Smooth muscle cell of the brain vasculature (primary cell): ENCODE results near the gene STIM1.
"Not testable (repeated sequence)": the region's sequence is repeated elsewhere in the genome, so short reads cannot be mapped to it uniquely, and the experiment has no call there.

ENCODE experiments used
- DNase-seq: peaks from one replicate; pipeline ENCODE4 v3.0.0-alpha.2; 2012; ENCODE audit warnings: low read depth, low spot score

STIM1 gene

DNA sequence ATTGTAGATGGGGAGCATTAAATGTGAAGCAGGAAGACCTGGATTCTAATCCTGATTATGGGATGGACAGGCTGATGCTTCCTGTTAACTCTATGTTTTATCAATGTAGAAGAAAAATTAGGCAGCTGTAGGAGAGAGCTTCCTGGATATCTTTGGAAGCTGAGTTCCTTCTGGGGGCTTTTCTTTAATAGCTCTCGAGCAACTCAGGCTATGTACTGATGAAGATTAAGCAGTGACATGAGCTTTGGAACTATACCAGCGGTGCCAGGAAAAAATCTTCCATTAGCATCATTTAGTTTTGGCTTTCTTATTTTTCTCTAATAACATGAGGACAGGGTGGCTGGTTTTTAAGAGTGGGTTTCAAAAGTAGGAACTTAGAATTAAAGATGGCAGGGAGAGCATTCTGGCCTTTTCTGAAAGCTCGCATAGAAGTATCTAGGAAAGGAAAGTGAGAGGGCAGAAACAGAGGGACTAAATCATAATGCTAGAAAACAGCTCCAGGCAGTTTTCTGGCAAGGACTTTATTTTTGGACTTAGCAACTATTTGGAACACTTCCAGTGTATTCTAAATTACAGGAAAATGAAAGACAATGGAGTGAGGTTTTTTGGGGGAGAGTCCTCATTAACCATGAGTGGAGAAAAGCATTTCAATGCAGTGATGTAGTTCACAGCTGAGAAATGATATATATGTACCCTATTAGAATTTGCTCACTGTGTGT lies 169.9 kb downstream of the STIM1 start:
- DNase-seq = no peak

DNA sequence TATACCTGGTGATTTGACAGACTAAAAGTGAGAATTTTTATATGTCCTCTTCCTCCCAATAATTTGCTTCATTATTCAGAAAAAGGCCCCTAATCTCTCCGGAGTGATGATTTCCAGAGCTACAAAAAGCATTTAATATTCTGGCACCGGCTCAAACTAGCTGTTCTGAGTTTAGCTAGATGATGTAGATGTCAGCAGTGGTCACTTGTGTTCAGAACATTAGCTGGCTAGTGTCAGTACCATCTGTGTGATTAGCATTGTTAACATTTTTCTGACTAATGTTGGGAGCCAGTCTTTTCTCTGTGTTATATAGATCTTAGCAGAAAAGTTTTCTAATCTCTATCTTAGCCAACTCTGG lies 170.5 kb downstream of the STIM1 start:
- no peak for DNase-seq

DNA sequence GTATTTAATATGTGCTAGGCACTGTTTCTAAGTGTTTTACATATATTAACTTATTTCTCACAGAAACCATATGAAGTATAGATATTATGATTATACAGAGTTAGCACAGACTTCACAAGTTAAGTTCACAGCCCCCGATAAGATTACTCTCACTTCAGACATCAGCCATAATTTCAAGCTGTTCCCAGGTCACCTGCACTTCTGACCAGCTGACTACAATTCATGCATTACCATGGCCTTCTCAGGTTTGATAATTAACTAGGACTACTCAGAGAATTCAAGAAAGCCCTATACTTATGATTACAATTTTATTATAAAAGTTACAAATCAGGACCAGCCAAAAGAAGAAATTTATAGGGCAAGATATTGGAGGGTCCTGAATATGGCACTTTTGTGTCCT lies 170.9 kb downstream of the STIM1 start:
- no peak for DNase-seq

DNA sequence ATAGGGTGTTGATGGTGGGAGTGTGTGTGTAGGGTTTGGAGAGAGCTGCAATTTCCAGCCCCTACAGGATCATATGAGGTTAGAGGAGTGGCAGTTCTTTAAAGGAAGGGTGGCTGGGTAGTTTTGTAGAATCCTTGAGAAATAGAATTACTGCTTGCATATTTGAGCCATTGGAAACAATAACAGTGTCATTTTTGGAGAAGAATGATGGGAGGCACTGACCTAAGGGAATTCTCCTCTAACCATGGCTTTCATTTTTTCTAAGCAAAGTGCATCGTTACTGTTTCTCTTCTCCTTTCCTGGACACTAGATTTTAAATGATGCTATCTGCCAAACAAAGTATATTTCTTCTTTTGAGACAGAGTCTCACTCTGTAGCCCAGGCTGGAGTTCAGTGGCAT lies 172.3 kb downstream of the STIM1 start:
- DNase-seq = no peak

DNA sequence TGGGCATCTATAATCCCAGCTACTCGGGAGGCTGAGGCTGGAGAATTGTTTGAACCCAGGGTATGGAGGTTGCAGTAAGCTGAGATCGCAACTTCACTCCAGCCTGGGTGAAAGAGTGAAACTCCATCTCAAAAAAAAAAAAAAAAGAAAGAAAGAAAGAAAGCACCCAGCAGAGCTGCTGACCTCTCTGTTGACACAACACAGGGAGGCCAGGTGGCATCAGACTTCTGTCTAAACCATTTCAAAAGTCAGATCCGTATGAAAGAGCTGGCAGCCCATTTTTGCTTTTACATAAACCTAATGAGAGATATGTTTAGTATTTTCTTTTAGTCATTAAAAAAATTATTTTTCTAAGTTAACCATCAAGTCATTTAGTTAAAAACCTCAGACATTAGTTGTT lies 174.7 kb downstream of the STIM1 start:
- DNase-seq = no peak

DNA sequence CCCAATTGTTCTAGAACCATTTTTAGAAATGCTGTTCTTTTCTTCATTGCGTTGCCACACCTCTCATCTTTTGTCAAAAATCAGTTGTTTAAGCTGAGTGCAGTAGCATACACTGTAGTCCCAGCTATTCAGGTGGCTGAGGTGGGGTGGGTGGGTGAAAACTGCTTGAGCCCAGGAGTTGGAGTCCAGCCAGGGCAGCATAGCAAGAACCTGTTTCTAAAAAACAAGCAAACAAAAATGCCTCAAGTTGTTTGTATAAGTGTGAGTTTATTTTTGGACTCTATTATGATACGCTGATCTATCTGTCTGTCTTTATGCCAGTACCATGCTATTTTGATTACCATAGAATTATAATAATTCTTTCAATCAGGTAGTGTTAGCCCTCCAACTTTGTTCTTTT lies 176.6 kb downstream of the STIM1 start:
- no peak for DNase-seq

DNA sequence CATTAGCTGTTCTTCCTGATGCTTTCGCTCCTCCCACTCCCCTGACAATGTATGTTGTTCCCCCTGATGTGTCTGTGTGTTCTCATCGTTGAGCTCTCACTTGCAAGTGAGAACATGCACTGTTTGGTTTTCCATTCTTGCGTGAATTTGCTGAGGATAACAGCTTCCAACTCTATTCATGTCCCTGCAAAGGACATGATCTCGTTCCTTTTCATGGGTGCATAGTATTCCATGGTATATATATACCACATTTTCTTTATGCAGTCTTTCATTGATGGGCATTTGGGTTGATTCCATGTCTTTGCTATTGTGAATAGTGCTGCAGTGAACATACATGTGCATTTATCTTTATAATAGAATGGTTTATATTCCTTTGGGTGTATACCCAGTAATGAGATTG lies 180.5 kb downstream of the STIM1 start:
- no peak for DNase-seq

DNA sequence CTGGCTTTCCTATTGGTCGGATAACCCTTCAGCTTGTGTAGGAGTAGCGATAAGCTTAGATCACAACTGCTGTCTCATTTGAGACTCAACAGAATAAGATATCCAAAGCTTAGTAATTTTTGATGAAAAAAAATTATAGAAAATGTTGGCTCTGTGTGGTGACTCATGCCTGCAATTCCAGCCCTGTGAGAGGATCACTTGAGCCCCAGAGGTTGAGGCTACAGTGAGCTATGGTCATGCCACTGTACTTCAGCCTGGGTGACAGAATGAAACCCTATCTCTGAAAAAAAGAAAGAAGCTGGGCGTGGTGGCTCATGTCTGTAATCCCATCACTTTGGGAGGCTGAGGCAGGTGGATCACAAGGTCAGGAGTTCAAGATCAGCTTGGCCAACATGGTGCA lies 183.5 kb downstream of the STIM1 start:
- no peak for DNase-seq

DNA sequence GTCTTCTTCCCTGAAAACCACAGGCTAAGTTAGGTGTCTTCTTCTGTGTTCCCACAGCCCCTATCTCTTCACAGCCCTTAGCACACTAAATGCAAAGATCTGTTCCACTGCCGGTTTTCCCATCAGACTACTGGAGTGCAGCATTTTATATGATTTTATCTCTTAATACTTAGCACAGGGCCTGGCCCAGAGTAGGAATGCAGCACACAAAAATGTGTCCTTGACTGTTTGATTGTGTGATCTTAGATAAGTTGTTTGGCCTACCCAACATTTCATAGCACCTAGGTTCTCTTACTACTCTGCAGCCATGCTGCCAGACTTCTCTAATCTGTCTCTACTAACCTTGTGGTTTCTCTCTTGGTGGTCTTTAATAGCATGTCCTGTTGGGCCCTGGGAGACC lies 185.0 kb downstream of the STIM1 start:
- DNase-seq = no peak

DNA sequence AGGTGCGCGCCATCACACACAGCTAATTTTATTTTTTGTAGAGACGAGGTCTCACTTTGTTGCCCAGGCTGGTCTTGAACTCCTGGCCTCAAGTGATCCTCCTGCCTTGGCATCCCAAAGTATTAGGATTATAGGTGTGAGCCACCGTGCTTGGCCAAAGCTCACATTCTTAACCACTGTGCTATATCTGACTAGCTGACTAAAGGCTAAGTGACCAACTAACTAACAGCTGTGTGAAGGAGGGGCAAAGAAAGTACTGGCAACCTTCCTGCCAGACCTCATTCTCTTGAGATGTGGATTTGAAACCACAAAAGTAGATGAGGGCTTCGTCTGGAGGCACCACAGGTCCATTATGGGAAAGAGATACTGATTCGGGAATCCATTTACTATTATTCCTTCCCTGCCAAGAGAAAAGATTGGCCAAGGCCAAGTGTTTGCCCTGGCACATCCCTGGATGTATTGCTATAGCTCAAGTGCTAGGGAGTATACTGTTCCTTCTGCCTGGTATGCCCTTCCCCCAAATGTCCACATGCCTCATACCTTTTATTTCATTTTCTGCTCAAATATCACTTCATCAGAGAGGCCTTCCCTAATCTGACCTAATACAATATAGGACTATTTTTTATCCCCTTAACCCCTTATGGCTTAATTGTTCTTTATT lies 186.4 kb downstream of the STIM1 start:
- DNase-seq = no peak

DNA sequence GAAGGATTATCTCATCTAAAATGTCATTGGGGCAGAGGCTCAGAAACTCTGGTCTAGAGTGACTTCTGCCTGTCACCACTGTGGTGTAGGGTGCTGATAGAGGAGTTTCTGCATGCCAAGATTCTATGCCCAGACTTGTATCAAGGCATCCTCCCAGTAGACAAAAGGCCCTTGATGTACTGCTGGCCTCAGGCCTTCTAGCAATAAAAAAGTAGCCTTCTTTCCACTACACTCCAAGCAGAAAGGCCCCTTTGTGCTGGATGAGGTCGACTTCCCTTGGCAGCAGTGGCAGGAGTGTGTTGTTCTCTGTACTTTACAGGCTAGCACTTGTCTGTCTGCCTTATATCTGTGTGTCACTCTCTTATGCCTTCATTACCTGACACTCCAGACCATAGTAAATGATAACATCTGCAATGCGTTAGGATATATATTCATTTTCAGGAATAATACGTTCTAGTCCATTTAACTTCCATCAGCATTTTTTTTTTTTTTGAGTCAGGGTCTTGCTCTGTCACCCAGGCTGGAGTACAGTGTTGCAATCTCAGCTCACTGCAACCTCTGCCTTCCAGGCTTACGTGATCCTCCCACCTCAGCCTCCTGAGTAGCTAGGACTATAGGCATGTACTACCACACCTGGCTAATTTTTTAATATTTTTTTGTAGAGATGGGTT lies 189.6 kb downstream of the STIM1 start:
- no peak for DNase-seq

DNA sequence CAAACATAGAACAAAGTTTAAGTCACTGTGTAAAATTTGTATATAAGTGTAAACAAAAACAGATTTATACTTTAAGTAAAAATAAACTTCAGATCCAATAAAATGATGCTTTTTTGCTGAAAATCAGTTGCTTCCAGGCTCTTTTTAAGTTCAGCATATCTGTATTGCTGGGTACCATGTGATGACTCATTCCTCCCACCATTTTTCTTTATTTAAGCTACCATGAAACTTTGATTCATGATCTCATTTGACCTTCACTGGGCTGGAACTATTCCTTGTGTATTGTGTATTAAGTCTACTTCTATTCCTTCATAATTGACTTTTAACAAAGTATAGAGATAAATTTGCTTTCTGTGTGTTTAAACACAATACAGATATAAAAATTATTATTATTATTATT lies 192.9 kb downstream of the STIM1 start:
- no peak for DNase-seq

DNA sequence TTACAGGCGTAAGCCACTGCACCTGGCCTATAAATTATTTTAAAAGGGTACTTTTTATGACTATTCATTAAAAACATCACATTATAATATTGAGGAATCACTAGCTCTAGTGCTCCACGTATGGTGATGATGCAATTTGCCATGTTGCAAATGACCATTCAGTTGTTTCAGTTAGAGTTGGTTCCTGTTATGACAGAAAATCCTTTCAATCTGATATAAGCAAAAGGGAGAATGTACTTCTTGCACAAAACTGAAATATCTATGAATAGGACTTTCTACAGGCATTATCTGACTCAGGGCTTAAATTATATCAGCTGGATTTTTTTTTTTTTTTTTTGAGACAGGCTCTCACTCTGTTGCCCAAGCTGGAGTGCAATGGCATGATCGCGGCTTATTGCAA lies 193.5 kb downstream of the STIM1 start:
- DNase-seq = no peak

DNA sequence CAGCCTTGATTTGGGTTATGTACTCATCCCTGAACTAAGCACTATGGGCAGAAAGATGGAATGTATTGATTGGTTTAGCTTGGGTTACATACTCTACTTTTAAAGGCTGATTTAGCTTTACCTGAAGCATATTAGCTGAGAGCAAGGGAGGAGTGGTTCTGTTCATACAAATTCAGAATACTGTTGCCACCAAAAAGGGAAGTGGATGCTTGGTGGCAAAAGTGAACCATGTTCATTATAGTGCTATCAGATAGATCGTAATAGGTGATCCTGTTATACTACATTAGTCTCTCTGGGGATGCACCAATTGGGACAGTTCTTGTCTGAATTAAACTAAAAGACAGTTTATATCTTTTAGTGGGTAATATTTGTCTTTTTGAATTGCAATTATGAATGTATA lies 194.7 kb downstream of the STIM1 start:
- no peak for DNase-seq

DNA sequence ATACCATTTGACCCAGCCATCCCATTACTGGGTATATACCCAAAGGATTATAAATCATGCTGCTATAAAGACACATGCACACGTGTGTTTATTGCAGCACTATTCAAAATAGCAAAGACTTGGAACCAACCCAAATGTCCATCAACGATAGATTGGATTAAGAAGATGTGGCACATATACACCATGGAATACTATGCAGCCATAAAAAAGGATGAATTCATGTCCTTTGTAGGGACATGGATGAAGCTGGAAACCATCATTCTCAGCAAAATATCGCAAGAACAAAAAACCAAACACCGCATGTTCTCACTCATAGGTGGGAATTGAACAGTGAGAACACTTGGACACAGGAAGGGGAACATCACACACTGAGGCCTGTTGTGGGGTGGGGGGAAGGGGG lies 197.7 kb downstream of the STIM1 start:
- DNase-seq = not testable (repeated sequence)

DNA sequence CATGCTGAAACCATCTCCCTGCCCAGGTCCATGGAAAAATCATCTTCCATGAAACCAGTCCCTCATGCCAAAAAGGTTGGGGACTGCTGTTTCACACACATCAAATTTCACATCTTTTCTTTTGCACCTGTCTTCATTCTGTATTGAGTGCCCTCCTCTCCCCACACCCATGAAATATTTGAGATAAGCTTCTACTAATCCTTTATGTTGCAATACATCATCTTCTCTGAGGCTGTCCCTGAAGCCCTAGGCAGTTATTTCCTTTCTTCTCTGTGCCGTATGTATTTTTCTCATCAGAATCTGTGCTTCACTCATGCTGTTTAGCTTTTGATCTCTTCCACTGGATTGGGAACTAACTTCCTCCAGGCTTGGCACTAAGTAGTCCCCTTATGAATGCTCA lies 199.2 kb downstream of the STIM1 start:
- DNase-seq = no peak

DNA sequence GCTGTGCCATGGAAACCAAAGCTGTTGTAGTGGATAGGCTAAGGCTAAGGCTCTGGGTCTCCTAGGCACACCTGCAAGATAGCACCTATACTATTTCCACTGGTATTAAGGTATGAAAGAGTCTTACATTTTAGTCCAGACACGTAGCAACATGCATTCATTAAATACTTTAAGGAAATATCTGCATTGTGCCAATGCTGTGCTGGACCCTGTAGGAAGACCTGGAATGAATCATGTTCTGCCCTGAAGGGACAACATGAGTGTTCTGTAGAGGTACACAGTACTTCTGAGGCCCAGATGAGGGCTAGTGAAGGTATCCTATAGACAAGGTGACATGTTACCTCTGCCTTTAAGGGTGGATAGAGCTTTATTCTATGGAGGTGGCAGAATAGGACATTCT lies 204.0 kb downstream of the STIM1 start:
- no peak for DNase-seq

DNA sequence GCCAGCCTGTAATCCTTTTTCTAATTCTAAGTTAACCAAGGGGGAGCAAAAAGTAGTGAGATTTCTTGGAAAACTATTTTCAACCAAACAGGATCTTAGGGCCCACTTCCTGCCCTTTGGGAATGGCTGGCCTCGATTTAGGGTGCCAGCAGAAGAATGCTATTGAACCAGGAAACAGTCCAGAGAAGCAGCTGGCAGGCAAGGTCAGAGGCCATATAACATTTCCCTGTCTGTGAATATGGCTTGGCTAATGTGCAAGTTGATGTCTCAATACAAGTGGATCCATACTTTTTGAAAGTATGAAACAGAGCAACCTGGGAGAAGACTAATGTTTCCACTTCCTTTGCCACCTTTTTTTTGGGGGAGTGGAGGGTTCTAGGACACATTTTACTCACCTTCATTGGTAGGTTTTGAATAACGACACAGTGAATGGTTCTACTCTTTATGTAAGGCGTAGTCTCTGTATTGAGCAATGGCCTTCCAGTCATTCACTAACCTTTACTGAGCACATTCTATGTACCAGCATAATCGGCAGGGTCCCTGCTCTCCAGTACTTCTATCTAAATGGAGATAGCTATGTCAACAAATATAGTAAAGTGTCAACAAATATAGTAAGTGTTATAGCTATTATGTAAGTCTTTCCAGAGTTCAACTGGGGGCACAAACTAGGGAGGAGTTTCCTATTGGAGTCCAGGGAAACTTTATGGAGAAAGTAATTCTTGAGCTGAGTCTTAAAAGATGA lies 204.9 kb downstream of the STIM1 start:
- DNase-seq = no peak

DNA sequence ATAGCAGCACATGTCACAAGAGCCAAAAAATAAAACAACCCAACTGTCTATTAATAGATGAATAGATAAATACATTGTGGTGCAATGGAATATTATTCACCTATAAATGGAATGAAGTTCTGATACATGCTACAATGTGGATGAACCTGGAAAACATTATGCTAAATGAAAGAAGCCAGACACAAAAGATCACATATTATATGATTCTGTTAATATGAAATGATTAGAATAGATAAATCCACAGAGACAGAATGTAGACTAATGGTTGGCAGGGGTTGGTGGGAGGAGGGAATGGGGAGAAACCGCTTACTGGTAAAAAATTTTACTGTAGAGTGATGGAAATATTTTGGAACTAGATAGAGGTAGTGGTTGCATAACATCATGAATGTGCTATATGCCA lies 206.2 kb downstream of the STIM1 start:
- no peak for DNase-seq

DNA sequence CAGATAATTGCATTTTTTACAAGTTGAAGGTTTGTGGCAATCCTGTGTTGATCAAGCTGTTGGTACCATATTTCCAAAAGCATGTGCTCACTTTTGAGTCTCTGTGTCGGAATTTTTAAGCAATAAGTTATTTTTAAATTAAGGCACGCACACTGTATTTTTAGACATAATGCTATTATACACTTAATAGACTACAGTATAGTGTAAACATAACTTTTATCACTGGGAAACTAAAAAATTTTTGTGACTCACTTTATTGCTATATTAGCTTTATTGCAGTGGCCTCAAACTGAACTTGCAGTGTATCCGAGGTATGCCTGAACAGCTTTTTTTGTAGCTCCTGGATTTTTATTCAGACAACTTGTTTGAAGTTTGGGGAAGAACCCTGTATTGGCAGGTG lies 207.9 kb downstream of the STIM1 start:
- no peak for DNase-seq

DNA sequence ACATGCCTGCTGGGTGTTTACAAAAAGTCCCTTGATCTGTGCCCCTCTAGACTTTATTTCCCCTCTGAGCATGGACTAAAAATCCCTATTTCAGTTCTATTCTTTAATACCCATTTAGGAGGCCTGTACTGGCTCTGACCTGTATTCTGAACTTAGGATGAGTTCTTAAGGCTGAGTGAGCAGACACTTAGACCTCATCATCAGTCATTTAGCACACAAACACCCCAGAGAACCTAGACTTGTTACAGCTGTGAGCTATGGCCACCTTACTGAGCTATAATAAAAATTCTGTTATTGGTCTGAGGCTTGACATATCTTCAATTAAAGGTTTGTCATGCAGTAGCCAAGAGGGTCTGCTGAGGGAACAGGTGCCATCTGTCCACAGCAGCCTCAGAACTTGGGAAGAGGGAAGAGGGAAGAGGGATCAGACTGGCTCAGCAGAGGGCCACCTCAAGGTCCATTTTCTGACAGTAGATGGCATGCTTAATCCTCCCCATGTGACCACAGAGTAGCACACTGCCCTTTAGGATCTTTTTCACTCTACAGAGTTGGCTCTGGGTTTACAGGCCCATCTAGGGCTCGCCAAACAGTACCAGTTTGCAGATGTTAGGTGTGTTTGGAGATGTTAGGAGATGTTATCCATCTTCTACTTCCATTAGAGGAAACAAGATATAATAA lies 209.0 kb downstream of the STIM1 start:
- no peak for DNase-seq

DNA sequence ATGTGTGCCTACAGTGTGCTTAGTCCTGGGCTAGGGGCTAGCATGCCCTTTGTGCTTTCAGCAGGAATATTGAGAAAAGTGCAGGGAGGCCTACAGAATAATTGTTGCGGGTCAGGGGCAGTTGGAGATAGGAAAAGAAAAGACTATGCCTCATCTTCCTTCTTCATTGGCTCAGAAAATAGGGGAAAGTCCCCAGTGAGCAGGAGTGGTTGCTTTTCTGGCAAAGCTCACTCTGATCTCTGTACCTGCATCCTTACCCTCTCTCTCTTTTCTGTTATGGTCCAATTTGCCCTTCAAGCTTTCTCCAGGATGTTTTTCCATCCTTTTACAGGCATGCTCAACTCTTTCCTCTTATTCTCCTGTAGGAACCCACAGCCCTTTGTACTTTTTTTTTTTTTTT lies 209.6 kb downstream of the STIM1 start:
- no peak for DNase-seq
